Smooth muscle cell (in vitro differentiated cells): ENCODE measurements around the gene SYDE1. TPM values are rescaled to one million over a fixed set of nuclear protein-coding genes. Genes with fewer than 3 reads are reported as not detected.

Experiments used
- DNase-seq: peaks from one replicate; lab custom pipeline; 2025; ENCODE audit not compliant: unreplicated experiment; lab: John Stamatoyannopoulos, UW
- H2AFZ ChIP-seq: fragments of 200-600 bp; sonication (generic); 2 replicates; pipeline ENCODE4 v1.6.0; 2016; ENCODE audit warnings: antibody characterized with exemption, low read depth, mild to moderate bottlenecking
- H3F3A ChIP-seq: fragments of 200-600 bp; sonication (generic); 2 replicates; pipeline ENCODE4 v1.6.0; 2017; ENCODE audit warnings: antibody characterized with exemption, low read depth
- H3K27ac ChIP-seq: fragments of 200-600 bp; sonication (generic); 2 replicates; pipeline ENCODE4 v1.5.1; 2016; ENCODE audit warnings: low read depth, mild to moderate bottlenecking
- H3K27me3 ChIP-seq: fragments of 200-600 bp; sonication (generic); 2 replicates; pipeline ENCODE4 v1.6.1; 2016; ENCODE audit warnings: low read depth, mild to moderate bottlenecking
- H3K36me3 ChIP-seq: fragments of 200-600 bp; sonication (generic); 2 replicates; pipeline ENCODE4 v1.5.1; 2016; ENCODE audit warnings: low read depth
- H3K4me1 ChIP-seq: fragments of 200-600 bp; sonication (generic); 2 replicates; pipeline ENCODE4 v1.5.1; 2016; ENCODE audit warnings: low read depth
- H3K4me2 ChIP-seq: fragments of 200-600 bp; sonication (generic); 2 replicates; pipeline ENCODE4 v1.6.0; 2016; ENCODE audit warnings: mild to moderate bottlenecking
- H3K4me3 ChIP-seq: fragments of 200-600 bp; sonication (generic); 2 replicates; pipeline ENCODE4 v1.5.1; 2016; ENCODE audit warnings: mild to moderate bottlenecking
- H3K79me2 ChIP-seq: fragments of 200-600 bp; sonication (generic); 2 replicates; pipeline ENCODE4 v1.6.0; 2016; ENCODE audit warnings: low read depth, mild to moderate bottlenecking
- H3K9ac ChIP-seq: fragments of 200-600 bp; sonication (generic); 2 replicates; pipeline ENCODE4 v1.6.0; 2016; ENCODE audit warnings: low read depth
- H3K9me3 ChIP-seq: fragments of 200-600 bp; sonication (generic); replicated peaks from 2 replicates; pipeline ENCODE4 v1.5.1; 2016; ENCODE audit warnings: low read depth
- H4K20me1 ChIP-seq: fragments of 200-600 bp; sonication (generic); 2 replicates; pipeline ENCODE4 v1.6.0; 2016; ENCODE audit warnings: low read depth
- CTCF ChIP-seq: fragments of 200-600 bp; sonication (generic); IDR thresholded peaks from 2 replicates; pipeline ENCODE4 v1.5.1; 2017; ENCODE audit warnings: borderline replicate concordance, mild to moderate bottlenecking, antibody characterized with exemption; ENCODE audit not compliant: insufficient read depth, poor library complexity, severe bottlenecking
- WGBS: methylation state at CpG from one replicate; pipeline ENCODE4 v1.1.7; 2016; ENCODE audit warnings: low lambda C conversion rate; 5-methylcytosine and 5-hydroxymethylcytosine counted together
- polyA plus RNA-seq: library from polyadenylated mRNA; unstranded; fragments of >200 nt; fragmentation: Nextera tagmentation; extraction: Ambion mirVana; gene quantifications from 2 replicates; pipeline ENCODE4 v1.2.1, GENCODE V29; 2016
- total RNA-seq: library from RNA; depleted of rRNA; stranded (reverse); fragments of >200 nt; gene quantifications from 2 replicates; pipeline ENCODE4 v1.2.3, GENCODE V29; 2014

SYDE1 gene
- total and polyA plus RNA-seq, 2 experiments from 2014 or later = 39.3 to 51.6 TPM

GRCh38 chr19:15118248-15118647 lies 11.0 kb downstream of the SYDE1 start:
- no peak for TF ChIP-seq CTCF
- 86% methylated on average over 2 of the region's 2 CpGs for WGBS
- DNase-seq = no peak
- Histone ChIP-seq H4K20me1 (peaks cover 15% of the 10 kb centered on the region), H2AFZ (no peak overlapping the region), H3K4me2 (no peak overlapping the region), H3K36me3 (no peaks in the 10 kb centered on the region), H3K4me1 (no peaks in the 10 kb centered on the region), H3K9me3 (no peaks in the 10 kb centered on the region), H3F3A (peaks cover 26% of the 10 kb centered on the region), H3K79me2 (no peaks in the 10 kb centered on the region), H3K27ac (no peak overlapping the region), H3K9ac (no peak overlapping the region), H3K4me3 (no peak overlapping the region), H3K27me3 (no peaks in the 10 kb centered on the region)

GRCh38 chr19:15118789-15119494 lies 11.7 kb downstream of the SYDE1 start:
- Histone ChIP-seq H3K4me2 (no peak overlapping the region), H3F3A (peaks cover 19% of the 10 kb centered on the region), H3K9ac (no peak overlapping the region), H4K20me1 (peaks cover 11% of the 10 kb centered on the region), H2AFZ (no peak overlapping the region), H3K9me3 (no peaks in the 10 kb centered on the region), H3K27me3 (no peaks in the 10 kb centered on the region), H3K79me2 (peaks cover 6% of the 10 kb centered on the region), H3K4me1 (no peaks in the 10 kb centered on the region), H3K27ac (no peak overlapping the region), H3K36me3 (no peaks in the 10 kb centered on the region), H3K4me3 (no peak overlapping the region)
- no peak for DNase-seq
- no peak for TF ChIP-seq CTCF
- WGBS = 96% methylated on average over 20 of the region's 20 CpGs

GRCh38 chr19:15120135-15121026 lies 13.2 kb downstream of the SYDE1 start:
- no peak overlapping the region for H3K4me3 ChIP-seq
- H3K4me2 ChIP-seq = no peak overlapping the region
- no peak overlapping the region for H3K9ac ChIP-seq
- no peaks in the 10 kb centered on the region for H3K4me1 ChIP-seq
- no peak overlapping the region for H3K27ac ChIP-seq
- peaks cover 19% of the 10 kb centered on the region for H3K79me2 ChIP-seq
- no peaks in the 10 kb centered on the region for H3K9me3 ChIP-seq
- H3K27me3 ChIP-seq = no peaks in the 10 kb centered on the region
- H2AFZ ChIP-seq = no peak overlapping the region
- DNase-seq = no peak
- H4K20me1 ChIP-seq = peaks cover 3% of the 10 kb centered on the region
- TF ChIP-seq CTCF = no peak
- H3K36me3 ChIP-seq = no peaks in the 10 kb centered on the region
- 96% methylated on average over 14 of the region's 14 CpGs for WGBS
- peaks cover 14% of the 10 kb centered on the region for H3F3A ChIP-seq
